Smooth muscle cell (in vitro differentiated cells): ENCODE measurements around the gene MARCHF11. TPM values are rescaled to one million over a fixed set of nuclear protein-coding genes. Genes with fewer than 3 reads are reported as not detected.

Experiments
- DNase-seq: peaks from one replicate; lab custom pipeline; 2025; ENCODE audit not compliant: unreplicated experiment; lab: John Stamatoyannopoulos, UW
- H2AFZ ChIP-seq: fragments of 200-600 bp; sonication (generic); 2 replicates; pipeline ENCODE4 v1.6.0; 2016; ENCODE audit warnings: antibody characterized with exemption, low read depth, mild to moderate bottlenecking
- H3F3A ChIP-seq: fragments of 200-600 bp; sonication (generic); 2 replicates; pipeline ENCODE4 v1.6.0; 2017; ENCODE audit warnings: antibody characterized with exemption, low read depth
- H3K27ac ChIP-seq: fragments of 200-600 bp; sonication (generic); 2 replicates; pipeline ENCODE4 v1.5.1; 2016; ENCODE audit warnings: low read depth, mild to moderate bottlenecking
- H3K27me3 ChIP-seq: fragments of 200-600 bp; sonication (generic); 2 replicates; pipeline ENCODE4 v1.6.1; 2016; ENCODE audit warnings: low read depth, mild to moderate bottlenecking
- H3K36me3 ChIP-seq: fragments of 200-600 bp; sonication (generic); 2 replicates; pipeline ENCODE4 v1.5.1; 2016; ENCODE audit warnings: low read depth
- H3K4me1 ChIP-seq: fragments of 200-600 bp; sonication (generic); 2 replicates; pipeline ENCODE4 v1.5.1; 2016; ENCODE audit warnings: low read depth
- H3K4me2 ChIP-seq: fragments of 200-600 bp; sonication (generic); 2 replicates; pipeline ENCODE4 v1.6.0; 2016; ENCODE audit warnings: mild to moderate bottlenecking
- H3K4me3 ChIP-seq: fragments of 200-600 bp; sonication (generic); 2 replicates; pipeline ENCODE4 v1.5.1; 2016; ENCODE audit warnings: mild to moderate bottlenecking
- H3K79me2 ChIP-seq: fragments of 200-600 bp; sonication (generic); 2 replicates; pipeline ENCODE4 v1.6.0; 2016; ENCODE audit warnings: low read depth, mild to moderate bottlenecking
- H3K9ac ChIP-seq: fragments of 200-600 bp; sonication (generic); 2 replicates; pipeline ENCODE4 v1.6.0; 2016; ENCODE audit warnings: low read depth
- H3K9me3 ChIP-seq: fragments of 200-600 bp; sonication (generic); replicated peaks from 2 replicates; pipeline ENCODE4 v1.5.1; 2016; ENCODE audit warnings: low read depth
- H4K20me1 ChIP-seq: fragments of 200-600 bp; sonication (generic); 2 replicates; pipeline ENCODE4 v1.6.0; 2016; ENCODE audit warnings: low read depth
- WGBS: methylation state at CpG from one replicate; pipeline ENCODE4 v1.1.7; 2016; ENCODE audit warnings: low lambda C conversion rate; 5-methylcytosine and 5-hydroxymethylcytosine counted together
- polyA plus RNA-seq: library from polyadenylated mRNA; unstranded; fragments of >200 nt; fragmentation: Nextera tagmentation; extraction: Ambion mirVana; gene quantifications from 2 replicates; pipeline ENCODE4 v1.2.1, GENCODE V29; 2016
- total RNA-seq: library from RNA; depleted of rRNA; stranded (reverse); fragments of >200 nt; gene quantifications from 2 replicates; pipeline ENCODE4 v1.2.3, GENCODE V29; 2014
- TF ChIP-seq, protein P1 (sequence below): fragments of 200-600 bp; sonication (generic); IDR thresholded peaks from 2 replicates; pipeline ENCODE4 v1.5.1; 2017; ENCODE audit warnings: borderline replicate concordance, mild to moderate bottlenecking, antibody characterized with exemption; ENCODE audit not compliant: insufficient read depth, poor library complexity, severe bottlenecking

Gene MARCHF11
- total and polyA plus RNA-seq, 2 experiments from 2014 or later = not detected

DNA sequence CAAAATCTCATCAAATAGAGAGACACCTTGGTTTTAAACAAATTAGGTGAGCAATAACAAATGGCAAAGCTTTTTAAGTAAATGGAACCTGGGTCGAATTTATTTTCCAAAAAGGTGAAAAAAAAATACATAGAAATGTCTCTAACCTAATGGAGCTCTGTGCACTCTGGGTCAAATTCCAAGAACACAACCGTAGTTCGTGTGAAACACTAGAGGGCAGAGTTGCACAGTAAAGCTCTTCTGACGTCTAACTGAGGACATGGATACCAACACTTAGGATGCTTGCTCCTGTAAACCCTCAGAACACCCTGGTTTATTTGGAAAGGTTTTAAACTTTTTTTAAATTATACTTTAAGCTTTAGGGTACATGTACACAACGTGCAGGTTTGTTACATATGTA is 18.9 kb downstream of the MARCHF11 start:
- Histone ChIP-seq H3K27ac (no peak overlapping the region), H3F3A (no peaks in the 10 kb centered on the region), H3K36me3 (no peaks in the 10 kb centered on the region), H3K79me2 (no peaks in the 10 kb centered on the region), H4K20me1 (no peaks in the 10 kb centered on the region), H3K4me2 (no peak overlapping the region), H3K4me1 (no peaks in the 10 kb centered on the region), H3K9ac (no peak overlapping the region), H3K9me3 (no peaks in the 10 kb centered on the region), H3K4me3 (no peak overlapping the region), H2AFZ (no peak overlapping the region), H3K27me3 (peaks cover 2% of the 10 kb centered on the region)
- TF ChIP-seq, protein P1, sequence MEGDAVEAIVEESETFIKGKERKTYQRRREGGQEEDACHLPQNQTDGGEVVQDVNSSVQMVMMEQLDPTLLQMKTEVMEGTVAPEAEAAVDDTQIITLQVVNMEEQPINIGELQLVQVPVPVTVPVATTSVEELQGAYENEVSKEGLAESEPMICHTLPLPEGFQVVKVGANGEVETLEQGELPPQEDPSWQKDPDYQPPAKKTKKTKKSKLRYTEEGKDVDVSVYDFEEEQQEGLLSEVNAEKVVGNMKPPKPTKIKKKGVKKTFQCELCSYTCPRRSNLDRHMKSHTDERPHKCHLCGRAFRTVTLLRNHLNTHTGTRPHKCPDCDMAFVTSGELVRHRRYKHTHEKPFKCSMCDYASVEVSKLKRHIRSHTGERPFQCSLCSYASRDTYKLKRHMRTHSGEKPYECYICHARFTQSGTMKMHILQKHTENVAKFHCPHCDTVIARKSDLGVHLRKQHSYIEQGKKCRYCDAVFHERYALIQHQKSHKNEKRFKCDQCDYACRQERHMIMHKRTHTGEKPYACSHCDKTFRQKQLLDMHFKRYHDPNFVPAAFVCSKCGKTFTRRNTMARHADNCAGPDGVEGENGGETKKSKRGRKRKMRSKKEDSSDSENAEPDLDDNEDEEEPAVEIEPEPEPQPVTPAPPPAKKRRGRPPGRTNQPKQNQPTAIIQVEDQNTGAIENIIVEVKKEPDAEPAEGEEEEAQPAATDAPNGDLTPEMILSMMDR = peak; percentile 79
- 0% methylated on average over 5 of the region's 5 CpGs for WGBS
- no peak for DNase-seq

- H3K79me2 ChIP-seq = no peaks in the 10 kb centered on the region
Observed at GRCh38 chr5:16159636-16160035, 20.0 kb downstream of the MARCHF11 start.

DNA sequence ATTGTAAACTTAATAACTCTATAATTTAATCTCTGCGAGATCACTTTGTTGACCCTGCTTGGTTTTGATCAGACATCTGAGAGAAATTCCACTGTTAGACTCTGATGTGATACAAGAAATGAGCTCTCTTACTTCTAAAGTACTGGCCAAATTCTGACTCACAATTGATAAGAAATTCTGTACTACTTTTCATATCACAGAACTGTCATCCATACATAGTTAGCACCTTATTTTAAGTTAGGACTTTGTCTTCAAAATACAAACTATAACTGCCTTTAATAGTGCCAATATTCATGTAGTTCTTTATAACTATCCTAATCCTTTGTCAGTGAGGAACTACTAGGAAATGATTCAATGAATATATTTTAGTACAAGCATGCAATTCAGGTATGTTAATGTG is 23.4 kb downstream of the MARCHF11 start:
- Histone ChIP-seq H4K20me1 (no peaks in the 10 kb centered on the region), H3F3A (no peaks in the 10 kb centered on the region), H3K9ac (no peak overlapping the region), H3K9me3 (no peaks in the 10 kb centered on the region), H3K27ac (no peak overlapping the region), H3K4me2 (no peak overlapping the region), H3K27me3 (no peaks in the 10 kb centered on the region), H3K4me3 (no peak overlapping the region), H3K36me3 (no peaks in the 10 kb centered on the region), H3K4me1 (no peaks in the 10 kb centered on the region), H2AFZ (no peak overlapping the region), H3K79me2 (no peaks in the 10 kb centered on the region)
- 91% methylated on average over 1 of the region's 1 CpG for WGBS
- DNase-seq = no peak
- TF ChIP-seq, protein P1 = no peak

More at GRCh38 chr5:16159636-16160035, 20.0 kb downstream of the MARCHF11 start:
- no peak overlapping the region for H2AFZ ChIP-seq
- H3K27ac ChIP-seq = no peak overlapping the region
- H4K20me1 ChIP-seq = no peaks in the 10 kb centered on the region
- no peaks in the 10 kb centered on the region for H3K36me3 ChIP-seq
- no peak overlapping the region for H3K4me3 ChIP-seq
- H3K9me3 ChIP-seq = no peaks in the 10 kb centered on the region
- DNase-seq = no peak
- TF ChIP-seq, protein P1 = no peak
- WGBS = 93% methylated on average over 2 of the region's 2 CpGs
- no peak overlapping the region for H3K4me2 ChIP-seq
- H3K27me3 ChIP-seq = no peaks in the 10 kb centered on the region
- H3K4me1 ChIP-seq = no peaks in the 10 kb centered on the region
- no peak overlapping the region for H3K9ac ChIP-seq
- H3F3A ChIP-seq = no peaks in the 10 kb centered on the region
